ENCODE measurements around the gene FAM180A.
"Not testable (repeated sequence)": the region's sequence is repeated elsewhere in the genome, so short reads cannot be mapped to it uniquely, and the experiment has no call there.

GRCh38 chr7:135737306-135737647, 11.3 kb downstream of the FAM180A start:
- not testable (repeated sequence) for TF ChIP-seq CTCF (IDR thresholded peaks at IDR 0.05); POLR2AphosphoS5 (IDR thresholded peaks at IDR 0.05); POLR2A (IDR thresholded peaks at IDR 0.05; ENCODE audit: low read depth); EP300 (IDR thresholded peaks at IDR 0.05)

All from esophagus muscularis mucosa (tissue), 4 donors.